NCI-H2196 (cell line): ENCODE results near the gene ROGDI.

Source experiments
- DNase-seq: peaks from one replicate; lab custom pipeline; 2025; ENCODE audit not compliant: unreplicated experiment; lab: John Stamatoyannopoulos, UW

ROGDI gene

GRCh38 chr16:4801962-4802658 is at the start of gene ROGDI:
TSS of gene ROGDI (minus strand) at chr16:4802633. CDS start at chr16:4802571, 62 bp downstream.
- DNase-seq: peak; percentile 91

GRCh38 chr16:4850211-4850610 is 47.8 kb upstream of the ROGDI start:
- no peak for DNase-seq

- no peak for DNase-seq
Measured at GRCh38 chr16:4847774-4848587, 45.5 kb upstream of the ROGDI start.

- peak; percentile 97 for DNase-seq
Measured at GRCh38 chr16:4846901-4847773, 44.7 kb upstream of the ROGDI start, which contains the start of the genes GLYR1 and UBN1. TSS of gene GLYR1 (minus strand) at chr16:4847288. CDS start at chr16:4847265, 23 bp downstream. TSS of gene UBN1 (plus strand) at chr16:4847481. CDS start at chr16:4852918, 5,437 bp downstream.

- no peak for DNase-seq
Measured at GRCh38 chr16:4846503-4846900, 44.1 kb upstream of the ROGDI start.

- DNase-seq: no peak
Measured at GRCh38 chr16:4840984-4841383, 38.6 kb upstream of the ROGDI start.

- DNase-seq: no peak
Measured at GRCh38 chr16:4839942-4840341, 37.5 kb upstream of the ROGDI start.

GRCh38 chr16:4837733-4838501 is 35.5 kb upstream of the ROGDI start:
- no peak for DNase-seq

- DNase-seq: no peak
Measured at GRCh38 chr16:4836727-4837126, 34.3 kb upstream of the ROGDI start.

GRCh38 chr16:4833584-4833983 is 31.2 kb upstream of the ROGDI start:
- DNase-seq: no peak

GRCh38 chr16:4832698-4833343 is 30.4 kb upstream of the ROGDI start:
- DNase-seq: no peak

- DNase-seq: no peak
Measured at GRCh38 chr16:4831616-4832015, 29.2 kb upstream of the ROGDI start.

GRCh38 chr16:4830408-4830807 is 28.0 kb upstream of the ROGDI start:
- no peak for DNase-seq

- DNase-seq: no peak
Measured at GRCh38 chr16:4828567-4829321, 26.3 kb upstream of the ROGDI start.

- no peak for DNase-seq
Measured at GRCh38 chr16:4826980-4827379, 24.5 kb upstream of the ROGDI start.

- DNase-seq: no peak
Measured at GRCh38 chr16:4826526-4826925, 24.1 kb upstream of the ROGDI start.

- DNase-seq: no peak
Measured at GRCh38 chr16:4825196-4825595, 22.8 kb upstream of the ROGDI start.

GRCh38 chr16:4820652-4821051 is 18.2 kb upstream of the ROGDI start:
- DNase-seq: no peak

GRCh38 chr16:4814542-4815173 is 12.2 kb upstream of the ROGDI start:
- DNase-seq: no peak
